GM19372 (cell line): ENCODE results near the gene PDE7B.

Source experiments
- ATAC-seq: cut with Tn5 transposase; IDR thresholded peaks from one replicate; pipeline ENCODE4 v1.9.1; 2021; ENCODE audit warnings: mild to moderate bottlenecking, low read depth, moderate library complexity; ENCODE audit not compliant: unreplicated experiment

PDE7B gene

DNA sequence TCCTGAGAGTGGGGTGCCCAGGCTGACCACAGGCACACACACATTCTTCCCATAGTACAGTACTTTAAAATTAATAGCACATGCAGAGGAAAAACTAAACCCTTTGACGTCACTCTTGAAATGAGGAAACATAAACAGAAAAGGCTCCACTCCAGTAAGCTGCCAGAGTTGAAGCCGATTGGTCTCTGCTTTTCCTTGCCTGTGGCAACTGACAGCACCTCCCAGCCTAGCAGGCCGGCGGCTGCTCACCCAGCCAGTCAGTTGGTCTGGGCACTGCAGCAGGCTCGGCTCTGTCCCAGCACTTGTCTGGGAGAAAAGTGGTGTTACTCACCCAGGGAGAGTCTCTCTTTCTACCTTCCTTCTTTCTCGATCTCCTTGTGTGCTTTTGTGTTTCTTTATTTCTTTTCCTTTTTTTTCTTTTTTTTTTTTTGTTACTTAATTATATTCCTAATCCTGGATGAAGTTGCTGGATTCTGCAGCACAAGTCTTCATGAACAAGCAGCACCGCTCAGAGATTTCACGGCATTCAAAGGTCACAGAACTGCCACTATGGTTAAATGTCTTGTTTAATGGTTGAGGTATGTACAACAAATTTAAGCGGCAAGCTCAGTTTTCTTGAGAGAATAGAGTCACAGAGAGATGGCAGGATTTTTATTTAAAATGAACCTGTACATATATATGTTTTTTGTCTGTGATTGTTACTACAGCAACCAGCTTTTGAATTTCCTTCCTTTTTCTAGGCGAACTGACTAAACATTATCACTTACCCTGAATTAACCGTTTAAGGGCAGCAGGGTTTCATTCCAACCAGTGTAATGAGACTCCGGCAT lies at the start of gene PDE7B:
TSS of gene PDE7B (plus strand) at position 260 of the 830 bp plus-strand sequence.
- ATAC-seq = peak; percentile 68

DNA sequence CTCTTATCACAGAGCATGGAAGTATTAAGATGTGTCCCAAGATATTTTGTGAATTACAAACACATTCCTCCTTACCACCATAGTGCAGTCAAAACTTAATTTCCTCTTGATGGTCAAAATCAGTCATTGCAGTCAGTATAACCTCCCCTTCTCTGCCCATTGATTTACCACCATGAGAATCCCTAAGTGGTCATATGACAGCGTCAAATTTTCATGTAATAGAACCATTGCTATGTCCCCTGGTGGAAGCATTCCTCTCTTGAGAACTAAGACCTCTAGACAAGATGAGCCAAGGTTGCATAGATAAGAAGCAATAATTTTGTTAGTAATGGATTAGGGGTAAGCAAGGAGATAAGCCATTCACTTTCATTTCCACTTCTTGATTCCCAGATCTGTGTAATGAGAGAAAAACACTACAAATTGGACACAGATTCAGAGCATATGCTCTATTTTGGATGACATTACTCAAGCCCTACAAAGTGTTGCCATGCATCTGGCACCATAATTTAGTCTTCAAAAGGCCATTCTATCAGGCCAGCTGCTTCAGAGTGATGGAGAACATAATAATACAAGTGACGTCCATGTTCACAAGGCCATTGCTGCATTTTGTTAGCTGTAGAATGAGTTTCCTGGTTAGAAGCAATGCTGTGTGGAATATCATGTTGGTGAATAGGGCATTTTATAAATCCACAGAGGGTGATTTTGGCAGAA lies 49.6 kb upstream of the PDE7B start:
- ATAC-seq = no peak

DNA sequence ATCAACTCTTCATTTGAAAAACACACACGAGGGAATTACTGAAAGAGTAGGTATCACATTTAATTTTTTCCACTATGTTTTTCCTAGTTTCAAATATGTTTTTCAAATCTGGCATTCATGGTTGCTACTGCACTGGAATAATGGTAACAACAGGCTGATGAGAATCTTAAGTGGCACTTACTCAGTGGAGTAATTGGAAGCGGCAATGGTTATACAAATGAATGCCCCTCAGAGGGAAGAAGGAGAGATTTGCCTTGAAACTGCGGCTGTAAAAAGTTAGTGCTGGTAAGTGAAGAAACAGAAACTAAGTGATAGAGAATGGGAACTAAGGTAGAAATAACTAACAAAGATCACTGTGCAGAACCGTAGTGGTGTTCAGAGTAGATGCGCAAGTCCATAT lies 41.0 kb upstream of the PDE7B start:
- ATAC-seq = no peak

DNA sequence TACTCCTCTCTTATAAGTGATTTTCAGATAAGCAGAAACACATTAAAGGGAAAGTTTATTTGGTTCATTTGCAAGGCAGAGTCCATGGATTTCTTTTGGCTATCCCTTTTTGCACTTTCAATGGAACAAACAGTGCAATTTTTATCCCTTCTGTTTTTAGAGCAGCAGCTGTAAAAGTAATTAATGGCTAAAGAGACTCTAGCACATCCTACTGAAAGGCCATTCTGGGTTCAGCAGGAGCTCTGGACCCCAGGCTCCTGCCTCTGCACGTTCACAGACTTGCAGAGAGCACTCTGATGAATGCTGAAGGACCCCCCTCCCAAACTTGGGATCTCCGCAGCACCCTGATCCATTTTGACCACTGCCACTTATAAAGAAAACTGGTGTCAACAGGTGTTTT lies 40.3 kb upstream of the PDE7B start:
- ATAC-seq = no peak

DNA sequence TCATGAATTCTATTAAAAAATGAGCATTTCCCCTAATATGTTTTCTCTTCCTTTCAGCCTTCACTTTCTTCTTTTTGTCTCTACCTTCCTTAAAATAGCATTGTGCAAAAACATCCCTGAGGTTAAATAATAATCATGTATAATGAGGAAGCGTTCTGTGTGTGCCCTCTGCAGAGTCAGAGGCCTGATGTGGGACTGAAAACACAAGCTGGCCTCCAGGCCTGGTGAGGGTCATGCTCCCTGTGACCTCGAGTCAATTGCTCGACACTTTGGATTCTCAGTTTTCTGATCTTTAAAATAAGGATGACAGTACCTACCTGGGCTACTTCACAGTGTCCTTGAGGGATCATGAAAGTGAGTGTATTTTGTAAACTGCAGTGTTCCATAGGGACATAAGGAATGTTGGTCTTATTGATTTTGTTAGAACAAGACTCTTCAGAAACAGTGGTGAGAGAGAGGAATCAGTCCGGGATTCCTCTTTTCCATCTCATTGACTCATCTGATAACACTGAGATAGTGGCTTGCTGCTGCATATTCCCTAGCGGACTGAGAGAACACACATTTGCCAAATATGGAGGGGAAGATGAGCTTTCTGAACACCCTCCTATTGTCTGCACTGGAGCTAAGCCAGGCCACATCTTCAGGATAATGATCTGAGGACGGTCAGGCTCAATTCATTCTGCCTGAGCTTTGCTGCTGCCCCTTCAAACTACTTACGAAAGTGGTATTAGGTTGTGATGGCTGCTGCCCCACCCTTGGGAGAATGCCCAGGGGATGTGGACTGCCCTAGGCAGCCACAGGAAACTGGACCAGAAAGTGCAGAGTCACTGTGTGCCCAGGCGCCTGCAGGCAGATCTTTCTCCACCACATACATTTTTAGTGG lies 39.6 kb upstream of the PDE7B start:
- ATAC-seq = no peak

DNA sequence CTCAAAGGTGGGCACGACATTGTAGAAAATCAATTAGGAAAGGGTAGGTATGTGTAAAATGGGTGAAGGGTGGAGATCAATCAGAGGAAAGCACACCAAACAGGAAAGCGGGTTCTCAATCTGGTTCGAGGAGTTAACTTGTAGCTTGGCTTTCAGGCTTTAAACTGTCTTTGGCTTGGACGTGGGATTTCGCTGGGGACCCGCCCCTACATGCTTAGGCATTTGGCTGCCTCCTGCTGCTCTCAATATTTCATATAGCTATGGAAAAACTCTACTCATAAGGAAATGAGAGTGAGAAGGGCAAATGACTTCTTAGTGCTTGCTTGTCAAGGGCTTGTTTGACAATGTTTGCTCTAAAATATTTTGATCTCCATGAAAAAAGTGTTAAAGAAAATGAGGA lies 38.1 kb upstream of the PDE7B start:
- no peak for ATAC-seq

DNA sequence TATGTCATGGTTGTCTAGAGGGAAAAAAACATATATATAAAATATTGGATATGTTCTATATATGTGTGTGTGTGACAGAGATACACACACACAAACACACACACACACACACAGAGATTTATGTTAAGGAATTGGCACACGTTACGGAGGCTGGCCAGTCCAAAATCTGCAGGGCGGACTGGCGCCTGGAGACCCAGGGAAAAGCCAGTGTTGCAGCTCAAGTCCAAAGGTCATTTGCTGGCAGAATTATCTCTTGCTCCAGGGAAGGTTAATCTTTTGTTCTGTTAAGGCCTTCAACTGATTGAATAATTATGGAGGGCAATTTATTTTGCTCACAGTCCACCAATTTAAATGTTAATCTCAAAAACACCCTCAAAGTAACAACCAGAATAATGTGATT lies 37.5 kb upstream of the PDE7B start:
- no peak for ATAC-seq

DNA sequence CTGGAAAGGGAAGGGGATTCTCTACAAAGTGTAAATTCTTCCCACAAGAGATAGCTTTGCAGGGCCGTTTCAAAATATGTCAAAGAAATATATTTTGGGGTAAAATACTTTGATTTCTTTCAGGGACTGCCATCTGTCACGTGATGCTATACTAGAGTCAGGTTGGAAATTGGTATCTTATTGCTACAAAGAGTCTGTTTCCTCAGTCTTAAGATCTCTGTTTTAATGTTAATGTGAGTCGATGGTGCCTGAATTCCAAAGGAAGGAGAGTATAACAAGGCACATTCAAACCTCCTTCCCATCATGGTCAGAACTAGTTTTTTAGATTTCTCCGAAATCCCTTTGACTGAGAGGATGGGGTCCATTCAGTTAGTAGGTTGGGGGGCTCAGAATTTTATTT lies 36.3 kb upstream of the PDE7B start:
- ATAC-seq = no peak

DNA sequence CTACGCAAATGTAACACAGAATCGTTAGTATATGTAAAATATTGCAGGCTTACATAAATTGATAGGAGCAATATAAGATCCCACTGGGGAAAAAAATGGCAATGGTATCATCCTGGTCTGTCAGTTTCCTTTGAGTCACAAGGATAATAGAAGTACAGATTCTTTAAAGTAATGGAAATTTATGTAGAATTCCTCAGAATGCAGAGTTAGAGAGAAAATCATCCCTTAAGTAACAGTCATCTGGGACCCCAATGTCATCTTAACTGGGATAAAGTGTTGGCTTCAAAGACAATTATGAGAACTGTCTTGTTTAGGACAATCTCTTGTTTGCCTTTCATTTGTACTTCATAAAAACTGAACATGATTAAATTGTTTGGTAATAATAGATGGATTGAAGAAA lies 34.5 kb upstream of the PDE7B start:
- ATAC-seq = no peak

DNA sequence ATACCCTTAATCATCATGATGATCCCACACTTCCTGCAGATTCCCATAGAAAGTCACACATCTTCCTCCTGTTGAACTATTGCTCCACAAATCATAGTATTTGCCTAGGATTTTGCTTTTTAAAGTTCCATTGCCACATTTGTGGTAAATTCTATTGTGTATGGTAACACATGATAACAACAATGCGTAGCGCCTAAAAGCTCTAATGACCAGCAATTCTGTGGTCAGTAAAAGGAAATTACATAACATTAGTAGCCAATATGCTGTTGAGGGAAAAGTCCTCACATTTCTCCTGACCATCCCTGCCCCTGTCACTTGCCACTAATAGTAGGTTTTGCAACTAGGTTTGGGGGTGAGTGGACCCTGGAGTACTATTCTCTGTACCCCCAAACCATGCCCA lies 31.8 kb upstream of the PDE7B start:
- no peak for ATAC-seq

DNA sequence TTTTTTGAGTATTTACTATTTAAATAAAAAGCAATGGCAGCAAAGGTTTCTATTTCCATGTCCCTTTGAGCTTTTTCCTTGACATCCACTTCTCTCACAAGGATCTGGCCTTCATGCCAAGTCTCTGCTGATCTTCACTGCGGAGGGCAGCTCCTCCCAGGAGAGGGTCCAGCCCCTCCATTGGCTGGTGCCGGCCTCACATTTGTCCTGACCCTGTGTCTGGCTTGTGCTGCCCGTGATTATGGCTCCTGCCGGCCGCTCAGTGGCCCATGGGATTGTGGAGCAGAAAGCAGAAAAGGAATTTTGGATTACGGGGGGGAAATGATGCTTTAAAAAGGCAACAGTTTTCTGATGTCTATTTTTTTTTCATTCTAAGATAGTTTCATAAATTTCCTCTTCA lies 31.2 kb upstream of the PDE7B start:
- ATAC-seq = no peak

DNA sequence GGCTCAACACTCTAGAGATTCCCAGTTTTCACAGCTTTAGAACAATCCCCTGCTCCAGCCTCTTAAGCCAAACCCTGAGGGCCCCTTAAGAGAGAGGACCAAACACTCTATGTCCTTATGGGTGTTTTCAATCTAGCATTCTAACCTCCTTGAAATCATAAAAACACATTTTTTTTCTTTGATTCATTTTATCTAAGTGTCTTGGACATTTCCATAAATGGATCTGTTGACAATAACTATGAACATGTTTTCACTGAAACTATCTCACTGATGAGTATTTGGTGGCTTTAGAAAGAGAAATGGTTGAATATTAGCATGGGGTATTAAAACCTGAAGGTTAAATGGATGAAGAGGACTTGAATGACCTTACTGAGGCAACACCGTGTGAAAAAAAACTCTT lies 27.6 kb upstream of the PDE7B start:
- ATAC-seq = no peak

DNA sequence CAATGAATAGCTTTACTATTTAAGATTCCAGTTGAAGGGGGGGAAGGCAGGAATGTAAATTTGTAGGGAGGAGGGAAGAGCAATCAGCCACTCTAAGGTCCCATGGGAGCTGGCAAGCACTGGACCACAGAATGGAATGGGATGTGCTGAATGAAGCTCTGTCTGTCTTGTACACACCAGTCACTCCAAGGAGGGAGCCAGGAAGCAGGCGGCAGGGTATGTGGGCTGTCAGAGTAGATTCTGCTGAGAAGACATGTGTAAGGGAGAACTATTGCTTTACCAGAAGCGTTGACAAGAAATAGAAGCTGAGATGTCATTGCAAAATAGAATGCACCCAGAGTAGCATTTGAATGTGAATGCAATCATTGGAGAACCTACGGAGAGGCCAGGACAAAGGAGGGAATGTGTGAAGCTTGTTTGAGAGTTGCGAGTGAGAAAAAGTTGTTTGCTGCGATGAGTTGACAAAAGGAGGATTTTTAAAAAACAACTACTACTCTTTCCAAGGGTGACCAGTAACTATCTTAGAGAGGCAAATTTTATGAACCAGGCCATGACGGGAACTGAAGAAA lies 25.2 kb upstream of the PDE7B start:
- ATAC-seq = no peak

DNA sequence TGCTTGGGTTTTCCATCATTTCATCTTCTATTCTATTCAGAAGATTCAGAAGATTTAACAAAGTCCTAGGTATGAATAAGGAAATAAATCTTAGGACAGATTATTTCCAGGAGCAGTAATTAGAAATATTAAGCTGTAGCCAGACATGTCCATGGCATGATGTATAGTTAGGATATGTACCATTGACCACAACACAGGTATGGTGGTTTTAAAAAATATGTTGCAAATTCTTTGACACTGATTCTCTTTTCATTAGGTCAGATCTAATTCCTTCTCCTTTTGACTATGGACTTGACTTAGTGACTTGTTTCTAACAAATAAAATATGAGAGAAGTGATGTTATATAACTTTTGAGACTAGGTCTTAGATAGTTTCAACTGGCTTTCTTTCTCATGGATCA lies 23.5 kb upstream of the PDE7B start:
- ATAC-seq = no peak

DNA sequence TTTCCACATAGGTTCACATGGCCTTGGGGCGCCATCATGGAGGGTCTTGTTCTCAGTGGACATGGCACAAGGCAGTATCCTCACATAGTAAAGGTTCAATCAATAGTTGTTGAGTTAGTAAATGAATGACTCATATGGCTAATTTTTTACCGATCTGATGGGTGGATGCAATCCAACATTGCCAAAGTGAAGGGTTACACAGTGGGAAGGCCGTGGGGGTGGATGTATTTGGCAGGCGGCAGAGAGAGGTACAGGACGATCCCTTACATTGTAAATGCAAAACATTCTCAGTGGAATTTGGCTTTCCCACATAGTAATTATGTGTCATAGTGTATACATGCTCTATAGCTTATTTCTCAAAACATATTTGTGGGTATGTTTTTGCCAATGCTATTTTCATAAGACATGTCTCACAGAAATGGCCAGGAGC lies 21.0 kb upstream of the PDE7B start:
- ATAC-seq = no peak

DNA sequence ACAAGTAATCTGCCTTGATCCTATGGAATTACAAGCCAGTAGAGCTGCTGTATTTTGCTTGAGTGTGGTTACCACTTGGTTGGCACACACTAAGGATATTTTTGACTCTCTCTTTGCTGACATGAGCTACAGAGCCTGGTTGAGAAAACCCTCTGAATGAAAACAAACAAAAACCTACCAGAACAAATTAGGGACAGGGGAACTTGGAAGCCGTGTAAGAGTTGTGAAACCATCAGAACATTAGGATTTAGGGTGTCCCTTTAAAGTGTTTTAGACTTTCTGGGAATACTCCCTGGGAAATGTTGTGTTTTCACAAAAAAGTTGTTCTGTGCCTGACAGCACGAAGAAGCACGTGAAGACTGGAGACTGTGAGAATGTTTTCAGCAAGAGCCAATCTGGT lies 20.5 kb upstream of the PDE7B start:
- no peak for ATAC-seq

DNA sequence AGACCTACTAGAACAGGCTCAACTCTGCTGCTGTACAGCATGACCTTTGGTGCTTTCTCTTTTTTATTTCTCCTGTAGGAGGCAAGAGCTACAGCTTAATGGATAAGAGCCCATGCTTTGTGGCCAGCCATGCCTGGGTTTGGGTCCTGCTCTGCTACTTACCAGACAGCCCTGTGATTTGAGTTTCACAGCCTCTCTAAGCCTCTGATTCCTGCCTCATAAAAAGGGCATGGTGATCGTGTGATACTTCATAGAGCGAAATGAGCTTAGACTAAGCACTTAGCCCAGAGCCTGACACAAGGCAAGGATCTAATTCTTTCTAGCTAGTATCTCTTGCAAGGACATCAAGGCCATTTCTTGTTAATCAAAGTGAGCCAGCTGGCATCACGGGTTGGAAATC lies 19.3 kb upstream of the PDE7B start:
- no peak for ATAC-seq

DNA sequence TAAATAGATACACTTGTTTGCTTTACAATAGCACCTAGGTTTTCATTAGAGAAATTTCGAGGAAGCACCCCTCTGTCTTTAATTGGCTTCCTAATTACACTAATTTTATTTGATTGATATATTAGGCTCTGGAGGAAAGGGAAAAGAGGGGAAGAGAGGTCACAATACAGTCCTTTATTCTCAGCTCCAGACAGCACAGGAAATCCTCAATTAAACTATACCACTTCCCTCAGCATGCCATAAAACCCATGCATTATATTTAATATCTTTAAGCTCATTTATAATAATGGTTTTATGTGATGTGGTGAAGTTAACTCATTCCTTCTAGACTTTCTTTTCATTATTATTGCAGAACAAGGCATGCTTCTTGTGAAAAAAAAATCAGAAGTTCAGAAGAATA lies 17.7 kb upstream of the PDE7B start:
- ATAC-seq = no peak

DNA sequence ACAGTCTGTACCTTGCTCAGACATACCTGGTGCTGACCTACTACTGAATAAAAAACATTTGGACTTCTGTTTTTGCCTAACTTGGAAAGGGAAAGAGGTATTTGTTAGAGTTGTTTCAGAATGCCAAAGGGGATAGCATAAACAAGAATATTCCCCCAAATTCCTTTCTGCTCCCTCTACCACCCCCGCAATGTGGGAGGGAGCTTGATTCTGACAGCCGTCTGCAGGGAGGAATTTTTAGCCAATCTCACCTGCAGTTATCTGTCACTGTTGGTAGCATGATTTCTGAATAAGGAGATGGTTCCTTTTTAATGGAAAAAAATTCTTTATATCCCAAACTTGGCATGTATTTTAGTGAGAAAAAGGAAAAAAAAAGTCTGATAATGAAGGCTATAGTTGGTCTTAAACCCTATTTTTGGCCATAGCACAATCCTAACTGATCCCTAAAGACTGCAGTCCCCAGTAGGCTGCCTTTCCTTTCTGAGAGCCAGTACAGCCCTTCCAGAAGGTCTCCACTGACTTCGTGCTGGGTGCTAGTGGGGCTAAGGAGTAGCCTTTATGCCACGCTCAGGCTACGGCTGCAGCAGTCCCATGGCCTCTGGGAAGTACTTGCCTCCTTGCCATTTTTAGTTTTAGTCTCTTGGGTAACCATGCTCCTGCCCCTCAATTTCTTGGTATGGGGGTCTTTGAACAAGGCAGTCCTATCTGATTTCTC lies 13.6 kb upstream of the PDE7B start:
- no peak for ATAC-seq

DNA sequence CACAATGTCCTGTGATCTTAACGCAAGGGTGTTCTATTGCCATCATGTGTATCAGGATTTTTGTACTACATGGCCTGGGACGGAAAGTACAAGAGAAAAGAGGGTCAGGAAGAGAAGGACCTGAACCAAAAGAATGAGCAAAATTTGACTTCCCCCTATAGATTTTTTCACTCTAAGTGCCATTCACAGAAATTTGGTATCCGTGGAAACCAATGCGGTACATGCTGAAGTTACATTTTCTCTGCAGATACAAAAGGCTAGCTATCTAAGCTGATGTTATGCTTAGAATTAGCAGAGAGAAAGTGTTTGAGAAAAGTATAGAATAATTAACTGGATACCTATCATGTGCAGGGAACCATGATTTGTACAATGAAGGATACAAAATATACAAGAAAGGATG lies 12.4 kb upstream of the PDE7B start:
- ATAC-seq = no peak
